ENCODE measurements around the gene PTPN3. TPM values are rescaled to one million over a fixed set of nuclear protein-coding genes. Genes with fewer than 3 reads are reported as not detected.

PTPN3 gene
- polyA plus RNA-seq, 1 donor (not counting 4 experiments of a cell fraction or from before 2014, with no cell fraction given) = 19.9 TPM

DNA sequence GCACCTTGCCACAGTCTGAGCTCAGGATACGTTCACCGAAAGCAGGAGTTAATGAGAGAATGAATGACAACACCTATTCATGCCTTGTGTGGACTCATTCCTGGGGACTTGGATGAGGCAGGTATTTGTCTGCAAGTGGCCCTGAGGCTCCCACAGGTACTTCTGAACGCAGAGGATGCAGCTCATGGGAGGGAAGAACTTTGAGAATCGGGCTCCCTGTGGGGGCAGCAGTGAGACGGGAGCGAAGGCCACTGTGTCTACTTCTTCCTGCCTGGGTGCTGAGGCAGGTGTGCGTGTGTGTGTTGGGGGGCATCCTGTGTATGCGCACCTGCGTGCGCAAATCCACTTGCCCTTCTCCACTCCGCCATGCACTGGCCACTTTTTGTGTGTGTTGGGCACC, 42.2 kb downstream of the PTPN3 start:
- Histone ChIP-seq H2AFZ (ENCODE audit: control insufficient read depth, low read length) (no peak overlapping the region), H3K9me3 (ENCODE audit: control insufficient read depth, low read depth, low read length) (no peaks in the 10 kb centered on the region), H3K4me1 (ENCODE audit: control insufficient read depth, extremely low read depth, insufficient read depth, low read length) (peaks cover 38% of the 10 kb centered on the region), H3K36me3 (ENCODE audit: control insufficient read depth in 2 of 2, extremely low read depth in 1 of 2, insufficient read depth in 2 of 2, low read length in 2 of 2) (peaks cover 14 to 29% of the 10 kb centered on the region in 2 experiments), H3K9me1 (ENCODE audit: control insufficient read depth, extremely low read depth, insufficient read depth, low read length) (no peaks in the 10 kb centered on the region), H3K4me2 (ENCODE audit: control insufficient read depth, extremely low read depth, insufficient read depth, low read depth, low read length) (no peak overlapping the region), H3K27ac (ENCODE audit: control insufficient read depth, insufficient read depth, low read length) (no peak overlapping the region), H4K20me1 (ENCODE audit: control insufficient read depth, extremely low read depth, insufficient read depth, low read length) (no peaks in the 10 kb centered on the region), H3K79me2 (ENCODE audit: control insufficient read depth, insufficient read depth, low read length) (peaks cover 20% of the 10 kb centered on the region), H3K9ac (ENCODE audit: control insufficient read depth, extremely low read depth, insufficient read depth, low read length) (no peak overlapping the region), H3K4me3 (ENCODE audit: control insufficient read depth in 2 of 3, extremely low read depth in 1 of 3, insufficient read depth in 2 of 3, low read depth in 1 of 3, low read length in 3 of 3) (no peak overlapping the region), H3K27me3 (ENCODE audit: control insufficient read depth, extremely low read depth, insufficient read depth, low read length) (no peaks in the 10 kb centered on the region)
- TF ChIP-seq EZH2 (IDR thresholded peaks at IDR 0.05; ENCODE audit: low read length) = no peak
- TF ChIP-seq, protein P1, sequence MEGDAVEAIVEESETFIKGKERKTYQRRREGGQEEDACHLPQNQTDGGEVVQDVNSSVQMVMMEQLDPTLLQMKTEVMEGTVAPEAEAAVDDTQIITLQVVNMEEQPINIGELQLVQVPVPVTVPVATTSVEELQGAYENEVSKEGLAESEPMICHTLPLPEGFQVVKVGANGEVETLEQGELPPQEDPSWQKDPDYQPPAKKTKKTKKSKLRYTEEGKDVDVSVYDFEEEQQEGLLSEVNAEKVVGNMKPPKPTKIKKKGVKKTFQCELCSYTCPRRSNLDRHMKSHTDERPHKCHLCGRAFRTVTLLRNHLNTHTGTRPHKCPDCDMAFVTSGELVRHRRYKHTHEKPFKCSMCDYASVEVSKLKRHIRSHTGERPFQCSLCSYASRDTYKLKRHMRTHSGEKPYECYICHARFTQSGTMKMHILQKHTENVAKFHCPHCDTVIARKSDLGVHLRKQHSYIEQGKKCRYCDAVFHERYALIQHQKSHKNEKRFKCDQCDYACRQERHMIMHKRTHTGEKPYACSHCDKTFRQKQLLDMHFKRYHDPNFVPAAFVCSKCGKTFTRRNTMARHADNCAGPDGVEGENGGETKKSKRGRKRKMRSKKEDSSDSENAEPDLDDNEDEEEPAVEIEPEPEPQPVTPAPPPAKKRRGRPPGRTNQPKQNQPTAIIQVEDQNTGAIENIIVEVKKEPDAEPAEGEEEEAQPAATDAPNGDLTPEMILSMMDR (optimal IDR thresholded peaks at IDR 0.05 in 1 of 3, IDR thresholded peaks at IDR 0.05 in 1 of 3, conservative IDR thresholded peaks at IDR 0.05 in 1 of 3; ENCODE audit: extremely low read depth in 1 of 3, insufficient read depth in 2 of 3, low read length in 3 of 3) = peak in 1 of 3 experiments; percentile 24
- DNase-seq (ENCODE audit: low read depth, low spot score) (no peak), FAIRE-seq (no peak)
- dilution Hi-C loops (cut with MboI; ENCODE audit: extremely low pct_ligation_motif_present, low sequenced_read_pairs) = no loop called here

DNA sequence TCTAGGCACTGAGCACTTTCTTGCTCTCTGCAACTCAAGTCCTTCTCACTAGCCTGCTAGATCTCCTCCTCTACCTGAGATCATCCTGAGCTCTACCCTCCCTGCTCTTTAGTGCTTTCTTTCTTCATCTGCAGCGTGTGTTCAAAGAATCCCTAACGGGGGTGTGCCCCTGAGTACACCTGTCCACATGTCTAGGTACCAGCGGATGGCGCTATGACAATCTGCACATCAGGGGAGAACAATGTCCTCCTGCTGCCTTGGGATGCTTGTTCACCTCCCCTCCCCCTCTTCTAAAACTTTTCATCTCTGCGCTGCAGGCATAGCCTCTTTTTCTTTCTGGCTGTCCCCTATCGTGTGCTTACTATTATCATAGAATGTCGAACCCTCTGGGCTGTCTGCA, 42.7 kb downstream of the PTPN3 start:
- no peak overlapping the region for H3K4me3 ChIP-seq (ENCODE audit: control insufficient read depth in 2 of 3, extremely low read depth in 1 of 3, insufficient read depth in 2 of 3, low read depth in 1 of 3, low read length in 3 of 3)
- H3K4me2 ChIP-seq (ENCODE audit: control insufficient read depth, extremely low read depth, insufficient read depth, low read depth, low read length) = no peak overlapping the region
- no peak for FAIRE-seq
- peaks cover 38% of the 10 kb centered on the region for H3K4me1 ChIP-seq (ENCODE audit: control insufficient read depth, extremely low read depth, insufficient read depth, low read length)
- H3K27me3 ChIP-seq (ENCODE audit: control insufficient read depth, extremely low read depth, insufficient read depth, low read length) = no peaks in the 10 kb centered on the region
- H3K9me1 ChIP-seq (ENCODE audit: control insufficient read depth, extremely low read depth, insufficient read depth, low read length) = no peaks in the 10 kb centered on the region
- no peaks in the 10 kb centered on the region for H4K20me1 ChIP-seq (ENCODE audit: control insufficient read depth, extremely low read depth, insufficient read depth, low read length)
- dilution Hi-C loops (cut with MboI; ENCODE audit: extremely low pct_ligation_motif_present, low sequenced_read_pairs) = no loop called here
- no peak overlapping the region for H3K9ac ChIP-seq (ENCODE audit: control insufficient read depth, extremely low read depth, insufficient read depth, low read length)
- peaks cover 14 to 29% of the 10 kb centered on the region in 2 experiments for H3K36me3 ChIP-seq (ENCODE audit: control insufficient read depth in 2 of 2, extremely low read depth in 1 of 2, insufficient read depth in 2 of 2, low read length in 2 of 2)
- no peak for DNase-seq (ENCODE audit: low read depth, low spot score)
- no peak overlapping the region for H3K27ac ChIP-seq (ENCODE audit: control insufficient read depth, insufficient read depth, low read length)
- peaks cover 20% of the 10 kb centered on the region for H3K79me2 ChIP-seq (ENCODE audit: control insufficient read depth, insufficient read depth, low read length)
- no peak overlapping the region for H2AFZ ChIP-seq (ENCODE audit: control insufficient read depth, low read length)
- H3K9me3 ChIP-seq (ENCODE audit: control insufficient read depth, low read depth, low read length) = no peaks in the 10 kb centered on the region
- no peak for TF ChIP-seq EZH2 (IDR thresholded peaks at IDR 0.05; ENCODE audit: low read length)
- TF ChIP-seq, protein P1 (optimal IDR thresholded peaks at IDR 0.05 in 1 of 3, IDR thresholded peaks at IDR 0.05 in 1 of 3, conservative IDR thresholded peaks at IDR 0.05 in 1 of 3; ENCODE audit: extremely low read depth in 1 of 3, insufficient read depth in 2 of 3, low read length in 3 of 3) = peak in 1 of 3 experiments; percentile 22
